H1 (cell line): Measurements from ENCODE around the gene IL37.

Experiments
- ASH2L ChIP-seq: fragments of 200-600, 300-600 bp; sonication (generic); IDR thresholded peaks from one replicate; pipeline ENCODE4 v1.7.1; 2017; ENCODE audit warnings: low read length
- ATF3 ChIP-seq: IDR thresholded peaks from 2 replicates; pipeline ENCODE4 v1.6.1; 2011; ENCODE audit warnings: low read depth, mild to moderate bottlenecking, low read length; ENCODE audit not compliant: insufficient read depth
- CBX8 ChIP-seq: fragments of 300-800, 300-1000 bp; sonication (generic); IDR thresholded peaks from 2 replicates; pipeline ENCODE4 v1.7.1; 2016; ENCODE audit warnings: low read depth, low read length, borderline replicate concordance
- CHD1 ChIP-seq: IDR thresholded peaks from 2 replicates; pipeline ENCODE4 v1.6.1; 2012; ENCODE audit warnings: low read depth, low read length, improper control_type of control experiment
- CTCF ChIP-seq, 3 experiments: IDR thresholded peaks; 1 replicate in 2 of 3; 2 replicates in 1 of 3; pipeline versions ENCODE4 v1.5.1 to v1.6.1; 2011; ENCODE audit warnings: low read length in 3 of 3, mild to moderate bottlenecking in 3 of 3, inconsistent platforms in 2 of 3, low read depth in 1 of 3, moderate library complexity in 1 of 3; ENCODE audit not compliant: insufficient read depth in 1 of 3; ENCODE audit errors: control extremely low read depth in 1 of 3
- EP300 ChIP-seq, 2 experiments: IDR thresholded peaks; 1 replicate in 1 of 2; 2 replicates in 1 of 2; pipeline ENCODE4 v1.6.1; 2011 to 2012; ENCODE audit warnings: low read depth in 2 of 2, low read length in 2 of 2, mild to moderate bottlenecking in 2 of 2, borderline replicate concordance in 1 of 2, inconsistent platforms in 1 of 2, moderate library complexity in 1 of 2
- EZH2 ChIP-seq: fragments of 200-600 bp; sonication (generic); IDR thresholded peaks from 2 replicates; pipeline ENCODE4 v1.7.1; 2012; ENCODE audit warnings: low read depth, mild to moderate bottlenecking, moderate library complexity, low read length, inconsistent platforms; ENCODE audit not compliant: severe bottlenecking
- JUND ChIP-seq: IDR thresholded peaks from 2 replicates; pipeline ENCODE4 v1.6.1; 2011; ENCODE audit warnings: mild to moderate bottlenecking, improper control_type of control experiment, low read length
- KDM4A ChIP-seq: IDR thresholded peaks from one replicate; pipeline ENCODE4 v1.7.1; 2012; ENCODE audit warnings: low read depth, mild to moderate bottlenecking, moderate library complexity, low read length, inconsistent platforms; ENCODE audit not compliant: severe bottlenecking
- POLR2A ChIP-seq, 2 experiments: IDR thresholded peaks; 1 replicate in 1 of 2; 2 replicates in 1 of 2; pipeline ENCODE4 v1.6.1; 2011; ENCODE audit warnings: low read depth in 2 of 2, low read length in 2 of 2, mild to moderate bottlenecking in 2 of 2; ENCODE audit errors: control extremely low read depth in 1 of 2
- POLR2AphosphoS5 ChIP-seq: IDR thresholded peaks from 2 replicates; pipeline ENCODE4 v1.6.1; 2011; ENCODE audit warnings: low read depth, low read length
- RNF2 ChIP-seq: fragments of 200-900, 300-1000 bp; sonication (generic); IDR thresholded peaks from 2 replicates; pipeline ENCODE4 v1.7.1; 2016; ENCODE audit warnings: borderline replicate concordance, low read depth, mild to moderate bottlenecking, antibody characterized with exemption, low read length; ENCODE audit not compliant: poor library complexity, severe bottlenecking; ENCODE audit errors: missing control alignments
- SRF ChIP-seq: IDR thresholded peaks from 2 replicates; pipeline ENCODE4 v1.6.1; 2011; ENCODE audit warnings: mild to moderate bottlenecking, low read depth, low read length, moderate library complexity
- TAF1 ChIP-seq: IDR thresholded peaks from 2 replicates; pipeline ENCODE4 v1.6.1; 2011; ENCODE audit warnings: mild to moderate bottlenecking, low read depth, low read length

- no peak for TF ChIP-seq ATF3
- TF ChIP-seq POLR2A (IDR thresholded peaks at IDR 0.05; ENCODE audit: control extremely low read depth in 1 of 2, low read depth in 2 of 2, low read length in 2 of 2) = no peak
- no peak for TF ChIP-seq KDM4A
- TF ChIP-seq SRF = no peak
- no peak for TF ChIP-seq EP300 (IDR thresholded peaks at IDR 0.05; ENCODE audit: borderline replicate concordance in 1 of 2, low read depth in 2 of 2, low read length in 2 of 2)
- TF ChIP-seq CTCF (IDR thresholded peaks at IDR 0.05; ENCODE audit: control extremely low read depth in 1 of 3, insufficient read depth in 1 of 3, low read depth in 1 of 3, low read length in 3 of 3) = no peak
- TF ChIP-seq CHD1 = no peak
- TF ChIP-seq EZH2 = no peak
- no peak for TF ChIP-seq ASH2L
- TF ChIP-seq JUND = no peak
- no peak for TF ChIP-seq POLR2AphosphoS5
- TF ChIP-seq CBX8 = no peak
- no peak for TF ChIP-seq TAF1
- no peak for TF ChIP-seq RNF2
These were observed 25.5 kb upstream of the IL37 start for GRCh38 chr2:112885506-112885902.
